Mesenchymal stem cell (in vitro differentiated cells and primary cell): ENCODE measurements around the gene TSEN15.
A peak's percentile ranks its signal among the peaks of the same experiment; 100 is the strongest.

ENCODE experiments used
- DNase-seq: peaks from one replicate; pipeline ENCODE4 v3.0.0-alpha.2; 2013
- H2AFZ ChIP-seq: one replicate; pipeline ENCODE4 v1.6.1; 2013; ENCODE audit warnings: low read depth, mild to moderate bottlenecking, control low read depth, inconsistent platforms, low read length, moderate library complexity
- H2AK5ac ChIP-seq: 2 replicates; pipeline ENCODE4 v1.6.1; 2013; ENCODE audit warnings: low read length, moderate library complexity, mild to moderate bottlenecking, inconsistent platforms; ENCODE audit not compliant: severe bottlenecking
- H2BK120ac ChIP-seq: one replicate; pipeline ENCODE4 v1.6.1; 2013; ENCODE audit warnings: low read depth, mild to moderate bottlenecking, inconsistent platforms, low read length, moderate library complexity
- H2BK12ac ChIP-seq, 2 experiments: one replicate each; pipeline ENCODE4 v1.6.1; 2013; ENCODE audit warnings: inconsistent platforms in 2 of 2, low read length in 2 of 2, mild to moderate bottlenecking in 2 of 2, moderate library complexity in 2 of 2, control low read depth in 1 of 2
- H2BK15ac ChIP-seq: one replicate; pipeline ENCODE4 v1.6.1; 2013; ENCODE audit warnings: mild to moderate bottlenecking, low read depth, inconsistent platforms; ENCODE audit not compliant: poor library complexity, severe bottlenecking
- H2BK5ac ChIP-seq: 2 replicates; pipeline ENCODE4 v1.6.1; 2013; ENCODE audit warnings: low read depth, mild to moderate bottlenecking, low read length, control low read depth, inconsistent platforms; ENCODE audit not compliant: poor library complexity, severe bottlenecking
- H3K14ac ChIP-seq, 2 experiments: one replicate each; pipeline ENCODE4 v1.6.1; 2013; ENCODE audit warnings: inconsistent platforms in 2 of 2, low read length in 2 of 2, control low read depth in 1 of 2, mild to moderate bottlenecking in 1 of 2, moderate library complexity in 1 of 2
- H3K18ac ChIP-seq, 2 experiments: one replicate each; pipeline ENCODE4 v1.6.1; 2013; ENCODE audit warnings: inconsistent platforms in 2 of 2, low read length in 2 of 2, control low read depth in 1 of 2, low read depth in 1 of 2, mild to moderate bottlenecking in 1 of 2
- H3K23ac ChIP-seq, 2 experiments: one replicate each; pipeline ENCODE4 v1.6.1; 2013; ENCODE audit warnings: inconsistent platforms in 2 of 2, low read length in 2 of 2, mild to moderate bottlenecking in 2 of 2, moderate library complexity in 2 of 2, control low read depth in 1 of 2
- H3K27ac ChIP-seq: 2 replicates; pipeline ENCODE4 v1.5.1; 2013; ENCODE audit warnings: mild to moderate bottlenecking, moderate library complexity, low read length, control low read depth, inconsistent platforms; ENCODE audit not compliant: poor library complexity, severe bottlenecking
- H3K27me3 ChIP-seq, 2 experiments: 2 replicates each; pipeline versions ENCODE4 v1.6.1 to v1.7.0; 2013; ENCODE audit warnings: low read length in 2 of 2, mild to moderate bottlenecking in 2 of 2, moderate library complexity in 2 of 2, control low read depth in 1 of 2, inconsistent platforms in 1 of 2; ENCODE audit not compliant: control insufficient read depth in 1 of 2, insufficient read depth in 1 of 2
- H3K36me3 ChIP-seq, 2 experiments: 2 replicates each; pipeline versions ENCODE4 v1.6.1 to v1.7.0; 2013; ENCODE audit warnings: low read length in 2 of 2, control low read depth in 1 of 2, inconsistent platforms in 1 of 2, low read depth in 1 of 2, mild to moderate bottlenecking in 1 of 2; ENCODE audit not compliant: insufficient read depth in 2 of 2, control insufficient read depth in 1 of 2
- H3K4ac ChIP-seq, 2 experiments: one replicate each; pipeline ENCODE4 v1.6.1; 2013; ENCODE audit warnings: inconsistent platforms in 2 of 2, low read length in 2 of 2, mild to moderate bottlenecking in 2 of 2, moderate library complexity in 2 of 2, control low read depth in 1 of 2, low read depth in 1 of 2
- H3K4me1 ChIP-seq: 2 replicates; pipeline ENCODE4 v1.6.1; 2013; ENCODE audit warnings: low read depth, low read length, control low read depth; ENCODE audit not compliant: control insufficient read depth, insufficient read depth
- H3K4me2 ChIP-seq: 2 replicates; pipeline ENCODE4 v1.6.1; 2013; ENCODE audit warnings: low read length, mild to moderate bottlenecking, inconsistent platforms; ENCODE audit not compliant: poor library complexity, severe bottlenecking
- H3K4me3 ChIP-seq, 2 experiments: 2 replicates each; pipeline versions ENCODE4 v1.5.1 to v1.7.0; 2013; ENCODE audit warnings: low read length in 2 of 2, mild to moderate bottlenecking in 2 of 2, control low read depth in 1 of 2, low read depth in 1 of 2; ENCODE audit not compliant: insufficient read depth in 1 of 2
- H3K79me1 ChIP-seq: replicated peaks from 2 replicates; pipeline ENCODE4 v1.6.1; 2013; ENCODE audit warnings: mild to moderate bottlenecking, control low read depth, low read length, inconsistent platforms; ENCODE audit not compliant: poor library complexity, severe bottlenecking
- H3K9ac ChIP-seq: 2 replicates; pipeline ENCODE4 v1.7.0; 2013; ENCODE audit warnings: mild to moderate bottlenecking, low read length, moderate library complexity
- H3K9me3 ChIP-seq: 2 replicates; pipeline ENCODE4 v1.7.0; 2013; ENCODE audit warnings: mild to moderate bottlenecking, low read length; ENCODE audit not compliant: control insufficient read depth
- H4K8ac ChIP-seq: one replicate; pipeline ENCODE4 v1.6.1; 2013; ENCODE audit warnings: inconsistent platforms, mild to moderate bottlenecking, low read length, moderate library complexity
- H4K91ac ChIP-seq: one replicate; pipeline ENCODE4 v1.6.1; 2013; ENCODE audit warnings: mild to moderate bottlenecking, low read length, inconsistent platforms
- WGBS: methylation state at CpG from one replicate; pipeline ENCODE4 v1.1.7; 2013; ENCODE audit warnings: mixed read lengths; 5-methylcytosine and 5-hydroxymethylcytosine counted together

The TSEN15 gene

GRCh38 chr1:184036517-184036949, 15.0 kb upstream of the TSEN15 start:
- WGBS: 1% methylated on average over 15 of the region's 29 CpGs
- peak overlapping the region; percentile 57 for H2AFZ ChIP-seq
- no peak overlapping the region for H2BK5ac ChIP-seq
- H2BK120ac ChIP-seq: no peak overlapping the region
- H3K9ac ChIP-seq: peak overlapping the region; percentile 9
- H3K18ac ChIP-seq: peak overlapping the region in 1 of 2 experiments; percentile 1
- H3K4me2 ChIP-seq: peak overlapping the region; percentile 96
- peak overlapping the region; percentile 9 for H4K8ac ChIP-seq
- H3K4ac ChIP-seq: no peak overlapping the region
- DNase-seq: peak; percentile 57
- no peak overlapping the region for H3K14ac ChIP-seq
- H3K9me3 ChIP-seq: no peaks in the 10 kb centered on the region
- peak overlapping the region; percentile 36 for H2BK15ac ChIP-seq
- H3K4me3 ChIP-seq: peak overlapping the region; percentile 70 to 78
- H2BK12ac ChIP-seq: no peak overlapping the region
- no peaks in the 10 kb centered on the region for H3K36me3 ChIP-seq
- H3K79me1 ChIP-seq: no peaks in the 10 kb centered on the region
- no peak overlapping the region for H3K27ac ChIP-seq
- peaks cover 6 to 24% of the 10 kb centered on the region in 2 experiments for H3K27me3 ChIP-seq
- peak overlapping the region; percentile 41 for H4K91ac ChIP-seq
- no peak overlapping the region for H2AK5ac ChIP-seq
- H3K4me1 ChIP-seq: peaks cover 14% of the 10 kb centered on the region
- H3K23ac ChIP-seq: no peak overlapping the region

DNA sequence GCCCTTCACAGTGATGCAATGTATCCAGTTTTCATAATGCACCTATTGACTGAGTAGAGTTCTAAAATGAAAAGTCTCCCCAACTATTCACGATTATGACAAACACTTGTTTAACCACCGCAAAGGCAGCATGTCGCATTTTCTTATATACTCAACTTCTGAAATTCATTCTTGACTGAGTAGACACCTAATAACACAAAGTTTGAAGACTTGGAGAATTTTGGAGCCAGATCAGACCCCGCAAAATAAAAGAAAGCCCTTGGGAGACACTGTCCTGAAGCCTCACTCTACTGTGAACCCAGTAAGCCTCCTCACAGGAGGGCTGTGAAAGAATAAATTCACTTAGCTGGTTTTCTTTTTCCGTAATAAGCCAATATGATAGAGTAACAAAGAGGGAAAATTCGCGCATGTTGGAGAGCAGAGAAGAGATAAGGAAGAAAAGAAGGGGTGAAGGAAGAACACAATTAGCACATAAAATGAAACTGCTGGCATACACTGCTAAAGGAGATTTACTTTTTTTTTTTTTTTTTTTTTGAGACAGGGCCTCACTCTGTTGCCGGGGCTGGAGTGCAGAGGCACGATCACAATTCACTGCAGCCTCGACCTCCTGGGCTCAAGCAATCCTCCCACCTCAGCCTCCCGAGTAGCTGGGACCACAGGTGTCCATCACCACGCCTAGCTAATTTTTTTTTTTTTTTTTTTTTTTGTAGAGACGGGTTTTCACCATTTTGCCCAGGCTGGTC, 13.5 kb upstream of the TSEN15 start:
- Histone ChIP-seq H3K4me1 (peaks cover 14% of the 10 kb centered on the region), H2BK15ac (no peak overlapping the region), H4K8ac (no peak overlapping the region), H2BK12ac (no peak overlapping the region), H3K9me3 (no peaks in the 10 kb centered on the region), H3K4me2 (no peak overlapping the region), H2BK120ac (no peak overlapping the region), H3K23ac (no peak overlapping the region), H3K27me3 (peaks cover 6 to 24% of the 10 kb centered on the region in 2 experiments), H3K27ac (no peak overlapping the region), H3K4me3 (peak overlapping the region in 1 of 2 experiments; percentile 78), H3K79me1 (no peaks in the 10 kb centered on the region), H3K18ac (no peak overlapping the region), H2AFZ (no peak overlapping the region), H2BK5ac (no peak overlapping the region), H2AK5ac (no peak overlapping the region), H3K36me3 (no peaks in the 10 kb centered on the region), H3K4ac (no peak overlapping the region), H3K9ac (no peak overlapping the region), H3K14ac (no peak overlapping the region), H4K91ac (no peak overlapping the region)
- 92% methylated on average over 12 of the region's 13 CpGs for WGBS
- DNase-seq: no peak

DNA sequence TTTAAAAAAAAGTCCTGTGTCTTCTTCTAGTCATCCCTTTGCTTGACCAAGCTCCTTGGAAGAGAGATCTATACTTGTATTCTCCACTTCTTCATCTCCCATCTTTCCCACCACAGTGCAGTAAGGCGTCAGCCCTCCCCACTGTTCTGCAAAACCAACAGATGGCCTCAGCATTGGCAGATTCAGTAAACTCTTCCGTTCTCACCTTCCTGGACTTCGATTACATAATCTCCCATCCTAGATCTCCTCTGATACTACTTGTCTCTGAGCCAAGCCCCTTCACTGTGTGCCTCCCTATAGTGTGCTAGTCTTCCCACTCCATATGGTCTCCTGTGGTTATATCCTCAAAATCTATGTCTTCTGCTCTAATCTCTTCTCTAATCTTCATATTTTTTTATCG, 12.4 kb upstream of the TSEN15 start:
- no peak overlapping the region for H4K8ac ChIP-seq
- H3K36me3 ChIP-seq: no peaks in the 10 kb centered on the region
- no peak overlapping the region for H3K4ac ChIP-seq
- no peak overlapping the region for H3K27ac ChIP-seq
- no peak for DNase-seq
- no peak overlapping the region for H4K91ac ChIP-seq
- H3K4me3 ChIP-seq: no peak overlapping the region
- H2BK5ac ChIP-seq: no peak overlapping the region
- WGBS: 86% methylated on average over 4 of the region's 4 CpGs
- H3K14ac ChIP-seq: no peak overlapping the region
- peaks cover 14% of the 10 kb centered on the region for H3K4me1 ChIP-seq
- no peaks in the 10 kb centered on the region for H3K9me3 ChIP-seq
- no peak overlapping the region for H2AK5ac ChIP-seq
- no peak overlapping the region for H2BK12ac ChIP-seq
- peaks cover 6 to 24% of the 10 kb centered on the region in 2 experiments for H3K27me3 ChIP-seq
- H3K23ac ChIP-seq: no peak overlapping the region
- no peak overlapping the region for H3K18ac ChIP-seq
- no peak overlapping the region for H2BK120ac ChIP-seq
- no peak overlapping the region for H3K4me2 ChIP-seq
- no peak overlapping the region for H2BK15ac ChIP-seq
- no peak overlapping the region for H2AFZ ChIP-seq
- H3K79me1 ChIP-seq: no peaks in the 10 kb centered on the region
- no peak overlapping the region for H3K9ac ChIP-seq

GRCh38 chr1:184041731-184042130, 9.8 kb upstream of the TSEN15 start:
- Histone ChIP-seq H4K91ac (no peak overlapping the region), H3K36me3 (no peaks in the 10 kb centered on the region), H2AK5ac (no peak overlapping the region), H3K4ac (no peak overlapping the region), H3K79me1 (no peaks in the 10 kb centered on the region), H3K23ac (no peak overlapping the region), H3K27ac (no peak overlapping the region), H2BK120ac (no peak overlapping the region), H2BK15ac (no peak overlapping the region), H3K4me2 (no peak overlapping the region), H3K9me3 (no peaks in the 10 kb centered on the region), H4K8ac (no peak overlapping the region), H3K27me3 (peaks cover 0 to 11% of the 10 kb centered on the region in 2 experiments), H3K4me3 (no peak overlapping the region), H2BK5ac (no peak overlapping the region), H3K9ac (no peak overlapping the region), H2BK12ac (no peak overlapping the region), H3K14ac (no peak overlapping the region), H3K4me1 (peaks cover 7% of the 10 kb centered on the region), H3K18ac (no peak overlapping the region), H2AFZ (no peak overlapping the region)
- no peak for DNase-seq
- WGBS: 78% methylated on average over 3 of the region's 3 CpGs
